Measurements from ENCODE around the gene CD8B. TPM values are rescaled to one million over a fixed set of nuclear protein-coding genes. Genes with fewer than 3 reads are reported as not detected.
"Not testable (repeated sequence)": the region's sequence is repeated elsewhere in the genome, so short reads cannot be mapped to it uniquely, and the experiment has no call there.

Gene CD8B
- total and polyA plus RNA-seq, 2 of the 8 experiments (the other 6 are each of a cell fraction or from before 2014, with no cell fraction given), result 0.35 to 0.63 TPM

- H3K9ac ChIP-seq (replicated peaks in 1 of 4; ENCODE audit: extremely low read depth in 1 of 4, low read depth in 3 of 4, low read length in 3 of 4); H3K27ac ChIP-seq (ENCODE audit: low read depth, low read length); H2BK12ac ChIP-seq (ENCODE audit: low read depth, low read length); H2AK5ac ChIP-seq (ENCODE audit: low read depth, low read length); H3K79me2 ChIP-seq (ENCODE audit: control insufficient read depth in 1 of 2, insufficient read depth in 2 of 2, low read length in 2 of 2); H3K4me2 ChIP-seq (ENCODE audit: insufficient read depth in 1 of 2, low read depth in 2 of 2, low read length in 2 of 2); DNase-seq (ENCODE audit: low read depth in 1 of 2, low spot score in 2 of 2); H2BK120ac ChIP-seq (replicated peaks; ENCODE audit: low read depth, low read length); H3K79me1 ChIP-seq (ENCODE audit: low read depth, low read length); FAIRE-seq; H3K18ac ChIP-seq (ENCODE audit: extremely low read depth, low read length); H2BK20ac ChIP-seq (ENCODE audit: low read length); H3K4me1 ChIP-seq (replicated peaks in 1 of 4; ENCODE audit: control insufficient read depth in 3 of 4, insufficient read depth in 4 of 4, low read length in 3 of 4); H2BK5ac ChIP-seq (ENCODE audit: low read depth, low read length); H4K5ac ChIP-seq (ENCODE audit: insufficient read length, low read depth, low read length); POLR2A ChIA-PET (ENCODE audit: partially characterized antibody); H3K14ac ChIP-seq (ENCODE audit: insufficient read length); H3K36me3 ChIP-seq (ENCODE audit: control insufficient read depth in 2 of 4, insufficient read depth in 4 of 4, low read length in 3 of 4); H3K23me2 ChIP-seq (ENCODE audit: low read depth, low read length); H3K9me3 ChIP-seq (ENCODE audit: insufficient read depth in 2 of 2, low read depth in 1 of 2, low read length in 1 of 2); H2AFZ ChIP-seq (ENCODE audit: low read length); H4K91ac ChIP-seq (replicated peaks; ENCODE audit: insufficient read length, low read length); H2BK15ac ChIP-seq (ENCODE audit: low read length); H3K4me3 ChIP-seq (ENCODE audit: extremely low read depth in 1 of 4, insufficient read depth in 2 of 4, low read depth in 3 of 4, low read length in 4 of 4); H3K27me3 ChIP-seq (replicated peaks in 1 of 4; ENCODE audit: control insufficient read depth in 3 of 4, extremely low read depth in 1 of 4, insufficient read depth in 3 of 4, low read length in 3 of 4); H3K4ac ChIP-seq (replicated peaks; ENCODE audit: insufficient read length, low read depth, low read length); CTCF ChIA-PET (ENCODE audit: partially characterized antibody); H4K20me1 ChIP-seq (replicated peaks in 1 of 2; ENCODE audit: control insufficient read depth in 1 of 2, insufficient read depth in 2 of 2, low read length in 2 of 2); H4K8ac ChIP-seq (ENCODE audit: extremely low read depth, insufficient read depth, low read length); H3K56ac ChIP-seq (replicated peaks; ENCODE audit: insufficient read length, low read depth, low read length); H3K23ac ChIP-seq (ENCODE audit: insufficient read length): not testable (repeated sequence)
- 91% methylated on average over 5 of the region's 8 CpGs; no CpG with 5 or more reads in 1 of the 2 experiments for WGBS, 2 experiments (ENCODE audit: extremely low coverage in 1 of 2, insufficient coverage in 1 of 2, insufficient read length in 1 of 2, insufficient replicate concordance in 2 of 2, low coverage in 1 of 2, low lambda C conversion rate in 2 of 2, missing lambda C conversion rate in 1 of 2)
These were observed 20.4 kb downstream of the CD8B start for GRCh38 chr2:86841330-86841729.

GRCh38 chr2:86839871-86840548, 21.7 kb downstream of the CD8B start:
- H4K5ac ChIP-seq (ENCODE audit: insufficient read length, low read depth, low read length); H4K8ac ChIP-seq (ENCODE audit: extremely low read depth, insufficient read depth, low read length); H3K18ac ChIP-seq (ENCODE audit: extremely low read depth, low read length); H3K36me3 ChIP-seq (ENCODE audit: control insufficient read depth in 2 of 4, insufficient read depth in 4 of 4, low read length in 3 of 4); H3K4me3 ChIP-seq (ENCODE audit: extremely low read depth in 1 of 4, insufficient read depth in 2 of 4, low read depth in 3 of 4, low read length in 4 of 4); H3K27me3 ChIP-seq (replicated peaks in 1 of 4; ENCODE audit: control insufficient read depth in 3 of 4, extremely low read depth in 1 of 4, insufficient read depth in 3 of 4, low read length in 3 of 4); H2BK15ac ChIP-seq (ENCODE audit: low read length); H3K23ac ChIP-seq (ENCODE audit: insufficient read length); H3K9ac ChIP-seq (replicated peaks in 1 of 4; ENCODE audit: extremely low read depth in 1 of 4, low read depth in 3 of 4, low read length in 3 of 4); H4K20me1 ChIP-seq (replicated peaks in 1 of 2; ENCODE audit: control insufficient read depth in 1 of 2, insufficient read depth in 2 of 2, low read length in 2 of 2); H3K79me2 ChIP-seq (ENCODE audit: control insufficient read depth in 1 of 2, insufficient read depth in 2 of 2, low read length in 2 of 2); FAIRE-seq; H3K4ac ChIP-seq (replicated peaks; ENCODE audit: insufficient read length, low read depth, low read length); H3K9me3 ChIP-seq (ENCODE audit: insufficient read depth in 2 of 2, low read depth in 1 of 2, low read length in 1 of 2); H2BK20ac ChIP-seq (ENCODE audit: low read length); H4K91ac ChIP-seq (replicated peaks; ENCODE audit: insufficient read length, low read length); H3K23me2 ChIP-seq (ENCODE audit: low read depth, low read length); H3K79me1 ChIP-seq (ENCODE audit: low read depth, low read length); H3K27ac ChIP-seq (ENCODE audit: low read depth, low read length); DNase-seq (ENCODE audit: low read depth in 1 of 2, low spot score in 2 of 2); H3K4me1 ChIP-seq (replicated peaks in 1 of 4; ENCODE audit: control insufficient read depth in 3 of 4, insufficient read depth in 4 of 4, low read length in 3 of 4); H2BK120ac ChIP-seq (replicated peaks; ENCODE audit: low read depth, low read length); H2AK5ac ChIP-seq (ENCODE audit: low read depth, low read length); H3K56ac ChIP-seq (replicated peaks; ENCODE audit: insufficient read length, low read depth, low read length); H2BK5ac ChIP-seq (ENCODE audit: low read depth, low read length); CTCF ChIA-PET (ENCODE audit: partially characterized antibody); H3K14ac ChIP-seq (ENCODE audit: insufficient read length); H2BK12ac ChIP-seq (ENCODE audit: low read depth, low read length); H3K4me2 ChIP-seq (ENCODE audit: insufficient read depth in 1 of 2, low read depth in 2 of 2, low read length in 2 of 2); H2AFZ ChIP-seq (ENCODE audit: low read length); POLR2A ChIA-PET (ENCODE audit: partially characterized antibody): not testable (repeated sequence)
- 79% methylated on average over 6 of the region's 11 CpGs; no CpG with 5 or more reads in 1 of the 2 experiments for WGBS, 2 experiments (ENCODE audit: extremely low coverage in 1 of 2, insufficient coverage in 1 of 2, insufficient read length in 1 of 2, insufficient replicate concordance in 2 of 2, low coverage in 1 of 2, low lambda C conversion rate in 2 of 2, missing lambda C conversion rate in 1 of 2)

Data from H1 (cell line).